ENCODE results near the gene MRTFB. TPM values are rescaled to one million over a fixed set of nuclear protein-coding genes. Genes with fewer than 3 reads are reported as not detected.

MRTFB gene
- total RNA-seq, 1 donor from 2014 or later: 77.5 TPM

- peak overlapping the region; percentile 94 for H3K27ac Mint-ChIP-seq
- peaks cover 28% of the 10 kb centered on the region for H3K4me1 Mint-ChIP-seq
- no peak for TF ChIP-seq CTCF (IDR thresholded peaks at IDR 0.05; ENCODE audit: unreplicated experiment)
- peak overlapping the region; percentile 89 for H3K4me3 Mint-ChIP-seq
- H3K27me3 Mint-ChIP-seq (ENCODE audit: low read depth): no peaks in the 10 kb centered on the region
- no peaks in the 10 kb centered on the region for H3K9me3 Mint-ChIP-seq
- peak in 1 of 2 experiments; percentile 30 for DNase-seq (ENCODE audit: low spot score in 2 of 2, unreplicated experiment in 2 of 2)
- H3K36me3 Mint-ChIP-seq: no peaks in the 10 kb centered on the region
Observed at GRCh38 chr16:14071576-14072271, 605 bp downstream of the MRTFB start.

- Mint-ChIP-seq H3K27ac (peak overlapping the region; percentile 94), H3K4me1 (peaks cover 32% of the 10 kb centered on the region)
- TF ChIP-seq CTCF (IDR thresholded peaks at IDR 0.05; ENCODE audit: unreplicated experiment): no peak
Observed at GRCh38 chr16:14072360-14072759, 1.2 kb downstream of the MRTFB start.

GRCh38 chr16:14074544-14074943 is 3.4 kb downstream of the MRTFB start:
- Mint-ChIP-seq H3K4me1 (peaks cover 32% of the 10 kb centered on the region), H3K27ac (no peak overlapping the region), H3K4me3 (no peak overlapping the region), H3K9me3 (no peaks in the 10 kb centered on the region), H3K36me3 (peaks cover 7% of the 10 kb centered on the region), H3K27me3 (ENCODE audit: low read depth) (no peaks in the 10 kb centered on the region)
- no peak for DNase-seq (ENCODE audit: low spot score in 2 of 2, unreplicated experiment in 2 of 2)
- TF ChIP-seq CTCF (IDR thresholded peaks at IDR 0.05; ENCODE audit: unreplicated experiment): no peak

More at GRCh38 chr16:14072360-14072759, 1.2 kb downstream of the MRTFB start:
- Mint-ChIP-seq H3K9me3 (no peaks in the 10 kb centered on the region), H3K4me3 (peak overlapping the region; percentile 89), H3K27me3 (ENCODE audit: low read depth) (no peaks in the 10 kb centered on the region), H3K36me3 (no peaks in the 10 kb centered on the region)
- no peak for DNase-seq (ENCODE audit: low spot score in 2 of 2, unreplicated experiment in 2 of 2)

GRCh38 chr16:14077918-14078317 is 6.8 kb downstream of the MRTFB start:
- no peak for TF ChIP-seq CTCF (IDR thresholded peaks at IDR 0.05; ENCODE audit: unreplicated experiment)
- Mint-ChIP-seq H3K36me3 (peaks cover 28% of the 10 kb centered on the region), H3K4me1 (peaks cover 19% of the 10 kb centered on the region), H3K27ac (no peak overlapping the region), H3K27me3 (ENCODE audit: low read depth) (no peaks in the 10 kb centered on the region), H3K9me3 (peaks cover 9% of the 10 kb centered on the region), H3K4me3 (no peak overlapping the region)
- DNase-seq (ENCODE audit: low spot score in 2 of 2, unreplicated experiment in 2 of 2): no peak

- peaks cover 24% of the 10 kb centered on the region for H3K36me3 Mint-ChIP-seq
- no peak for DNase-seq (ENCODE audit: low spot score in 2 of 2, unreplicated experiment in 2 of 2)
- H3K27me3 Mint-ChIP-seq (ENCODE audit: low read depth): no peaks in the 10 kb centered on the region
- no peaks in the 10 kb centered on the region for H3K9me3 Mint-ChIP-seq
- TF ChIP-seq CTCF (IDR thresholded peaks at IDR 0.05; ENCODE audit: unreplicated experiment): no peak
- H3K27ac Mint-ChIP-seq: no peak overlapping the region
- peaks cover 25% of the 10 kb centered on the region for H3K4me1 Mint-ChIP-seq
- no peak overlapping the region for H3K4me3 Mint-ChIP-seq
Observed at GRCh38 chr16:14086477-14086876, 15.4 kb downstream of the MRTFB start.
